HEK293 (cell line): ENCODE results near the gene SDCBP2.

Experiments used
- CTCF ChIA-PET: fragments of 350-600 bp; formaldehyde crosslinking; extraction: SDS; loops from one replicate; lab custom pipeline; 2021; ENCODE audit warnings: antibody characterized with exemption; lab: Yijun Ruan, JAX
- POLR2A ChIA-PET: fragments of 300-600 bp; formaldehyde crosslinking; extraction: SDS; loops from one replicate; lab custom pipeline; 2020; ENCODE audit warnings: antibody characterized with exemption, inconsistent platforms; lab: Yijun Ruan, JAX
- H3K27ac ChIP-seq: fragments of 200-500 bp; sonication (Bioruptor generic); 2 replicates; pipeline ENCODE4 v1.5.1; 2014; ENCODE audit warnings: low read depth, low read length, control low read depth, inconsistent platforms; ENCODE audit errors: extremely low read depth
- H3K36me3 ChIP-seq, 2 experiments: fragments of 200-500 bp in 1 of 2; sonication (Bioruptor generic) in 1 of 2; 1 replicate in 1 of 2; 2 replicates in 1 of 2; pipeline ENCODE4 v1.5.1; 2014 to 2017; ENCODE audit warnings: inconsistent platforms in 2 of 2, low read length in 2 of 2; ENCODE audit not compliant: control insufficient read depth in 2 of 2, insufficient read depth in 1 of 2
- H3K4me1 ChIP-seq: fragments of 200-500 bp; sonication (Bioruptor generic); 2 replicates; pipeline ENCODE4 v1.5.1; 2014; ENCODE audit warnings: mild to moderate bottlenecking, low read length, inconsistent platforms; ENCODE audit not compliant: control insufficient read depth, insufficient read depth
- H3K4me3 ChIP-seq: 2 replicates; pipeline ENCODE4 v1.5.1; 2011; ENCODE audit warnings: low read depth, mild to moderate bottlenecking, control low read depth, low read length, moderate library complexity
- H3K9me3 ChIP-seq: fragments of 200-500 bp; sonication (Bioruptor generic); 2 replicates; pipeline ENCODE4 v1.5.1; 2014; ENCODE audit warnings: low read depth, low read length, inconsistent platforms; ENCODE audit not compliant: control insufficient read depth, insufficient read depth
- BCL11A ChIP-seq: fragments of 450-650 bp; formaldehyde crosslinking; IDR thresholded peaks from 2 replicates; pipeline ENCODE4 v1.5.1; 2016; ENCODE audit warnings: low read depth, missing biosample characterization, missing genetic modification characterization
- BCL11B ChIP-seq: fragments of 450-650 bp; formaldehyde crosslinking; IDR thresholded peaks from 2 replicates; pipeline ENCODE4 v1.5.1; 2016; ENCODE audit warnings: low read depth, missing biosample characterization, missing genetic modification characterization
- EGR2 ChIP-seq: fragments of 450-650 bp; formaldehyde crosslinking; IDR thresholded peaks from 2 replicates; pipeline ENCODE4 v1.5.1; 2016; ENCODE audit warnings: low read depth, missing biosample characterization, missing genetic modification characterization
- FEZF1 ChIP-seq: fragments of 450-650 bp; formaldehyde crosslinking; IDR thresholded peaks from 2 replicates; pipeline ENCODE4 v1.5.1; 2016; ENCODE audit warnings: missing biosample characterization, missing genetic modification characterization
- GLI4 ChIP-seq: fragments of 450-650 bp; formaldehyde crosslinking; IDR thresholded peaks from 2 replicates; pipeline ENCODE4 v1.5.1; 2016; ENCODE audit warnings: missing biosample characterization, missing genetic modification characterization
- HOXA7 ChIP-seq: sonication (generic); formaldehyde crosslinking; IDR thresholded peaks from 2 replicates; pipeline ENCODE4 v1.8.1; 2022; ENCODE audit warnings: missing genetic modification reagents, borderline replicate concordance
- HOXC10 ChIP-seq: sonication (generic); formaldehyde crosslinking; IDR thresholded peaks from 2 replicates; pipeline ENCODE4 v1.8.1; 2023; ENCODE audit warnings: mild to moderate bottlenecking, missing genetic modification reagents
- SCRT1 ChIP-seq: fragments of 450-650 bp; formaldehyde crosslinking; IDR thresholded peaks from 2 replicates; pipeline ENCODE4 v1.5.1; 2016; ENCODE audit warnings: missing biosample characterization, missing genetic modification characterization, borderline replicate concordance
- SCRT2 ChIP-seq: fragments of 450-650 bp; formaldehyde crosslinking; IDR thresholded peaks from 2 replicates; pipeline ENCODE4 v1.5.1; 2016; ENCODE audit warnings: missing biosample characterization, missing genetic modification characterization
- SP3 ChIP-seq: fragments of 450-650 bp; formaldehyde crosslinking; IDR thresholded peaks from 2 replicates; pipeline ENCODE4 v1.5.1; 2016; ENCODE audit warnings: missing biosample characterization, missing genetic modification characterization
- YY1 ChIP-seq: fragments of 450-650 bp; formaldehyde crosslinking; IDR thresholded peaks from 2 replicates; pipeline ENCODE4 v1.5.1; 2018; ENCODE audit warnings: missing biosample characterization, missing genetic modification characterization
- ZFHX2 ChIP-seq: fragments of 450-650 bp; formaldehyde crosslinking; conservative IDR thresholded peaks from 2 replicates; pipeline ENCODE4 v1.5.1; 2016; ENCODE audit warnings: missing biosample characterization, missing genetic modification characterization
- ZNF133 ChIP-seq: fragments of 450-650 bp; formaldehyde crosslinking; IDR thresholded peaks from 2 replicates; pipeline ENCODE4 v1.5.1; 2016; ENCODE audit warnings: missing biosample characterization, missing genetic modification characterization
- ZNF157 ChIP-seq: fragments of 450-650 bp; formaldehyde crosslinking; IDR thresholded peaks from 2 replicates; pipeline ENCODE4 v1.5.1; 2016; ENCODE audit warnings: missing biosample characterization, missing genetic modification characterization
- ZNF2 ChIP-seq: fragments of 450-650 bp; formaldehyde crosslinking; IDR thresholded peaks from 2 replicates; pipeline ENCODE4 v1.5.1; 2016; ENCODE audit warnings: missing biosample characterization, missing genetic modification characterization
- ZNF202 ChIP-seq: fragments of 450-650 bp; formaldehyde crosslinking; IDR thresholded peaks from 2 replicates; pipeline ENCODE4 v1.5.1; 2016; ENCODE audit warnings: missing biosample characterization, missing genetic modification characterization, borderline replicate concordance
- ZNF426 ChIP-seq: fragments of 450-650 bp; formaldehyde crosslinking; IDR thresholded peaks from 2 replicates; pipeline ENCODE4 v1.5.1; 2017; ENCODE audit warnings: missing biosample characterization, missing genetic modification characterization, mild to moderate bottlenecking, inconsistent platforms, moderate library complexity
- ZNF433 ChIP-seq: fragments of 450-650 bp; formaldehyde crosslinking; IDR thresholded peaks from 2 replicates; pipeline ENCODE4 v1.5.1; 2016; ENCODE audit warnings: missing biosample characterization, missing genetic modification characterization, low read depth
- ZNF521 ChIP-seq: fragments of 450-650 bp; formaldehyde crosslinking; IDR thresholded peaks from 2 replicates; pipeline ENCODE4 v1.5.1; 2017; ENCODE audit warnings: missing biosample characterization, mild to moderate bottlenecking, missing genetic modification characterization
- ZNF555 ChIP-seq: fragments of 450-650 bp; formaldehyde crosslinking; conservative IDR thresholded peaks from 2 replicates; pipeline ENCODE4 v1.5.1; 2017; ENCODE audit warnings: missing biosample characterization, mild to moderate bottlenecking, missing genetic modification characterization, inconsistent platforms
- ZNF654 ChIP-seq: fragments of 450-650 bp; formaldehyde crosslinking; IDR thresholded peaks from 2 replicates; pipeline ENCODE4 v1.5.1; 2016; ENCODE audit warnings: low read depth, missing biosample characterization, missing genetic modification characterization
- ZNF660 ChIP-seq: fragments of 450-650 bp; IDR thresholded peaks from 2 replicates; pipeline ENCODE4 v1.5.1; 2018; ENCODE audit warnings: missing biosample characterization, mild to moderate bottlenecking, missing genetic modification characterization
- ZNF664 ChIP-seq: fragments of 450-650 bp; formaldehyde crosslinking; IDR thresholded peaks from 2 replicates; pipeline ENCODE4 v1.5.1; 2016; ENCODE audit warnings: missing biosample characterization, missing genetic modification characterization
- ZNF670 ChIP-seq: fragments of 450-650 bp; formaldehyde crosslinking; IDR thresholded peaks from 2 replicates; pipeline ENCODE4 v1.5.1; 2016; ENCODE audit warnings: missing biosample characterization, missing genetic modification characterization, low read depth
- ZNF76 ChIP-seq: fragments of 450-650 bp; formaldehyde crosslinking; IDR thresholded peaks from 2 replicates; pipeline ENCODE4; 2016; ENCODE audit warnings: low read depth, missing biosample characterization, missing genetic modification characterization, borderline replicate concordance
- ZNF777 ChIP-seq: fragments of 450-650 bp; formaldehyde crosslinking; IDR thresholded peaks from 2 replicates; pipeline ENCODE4 v1.5.1; 2017; ENCODE audit warnings: missing biosample characterization, missing genetic modification characterization, borderline replicate concordance
- ZNF843 ChIP-seq: fragments of 450-650 bp; formaldehyde crosslinking; IDR thresholded peaks from 2 replicates; pipeline ENCODE4 v1.5.1; 2016; ENCODE audit warnings: missing biosample characterization, missing genetic modification characterization
- TF ChIP-seq, protein P1 (sequence below): fragments of 450-650 bp; formaldehyde crosslinking; IDR thresholded peaks from 2 replicates; pipeline ENCODE4 v1.5.1; 2016; ENCODE audit warnings: missing biosample characterization, missing genetic modification characterization
- TF ChIP-seq, protein P2 (sequence below): fragments of 450-650 bp; formaldehyde crosslinking; IDR thresholded peaks from 2 replicates; pipeline ENCODE4 v1.5.1; 2016; ENCODE audit warnings: missing biosample characterization, missing genetic modification characterization
- TF ChIP-seq, protein P3 (sequence below): fragments of 450-650 bp; formaldehyde crosslinking; IDR thresholded peaks from 2 replicates; pipeline ENCODE4 v1.5.1; 2017; ENCODE audit warnings: missing biosample characterization, missing genetic modification characterization
- TF ChIP-seq, protein P4 (sequence below): fragments of 450-650 bp; formaldehyde crosslinking; IDR thresholded peaks from 2 replicates; pipeline ENCODE4; 2016; ENCODE audit warnings: missing biosample characterization, missing genetic modification characterization
- TF ChIP-seq, protein P5 (sequence below): sonication (generic); formaldehyde crosslinking; IDR thresholded peaks from 2 replicates; pipeline ENCODE4 v1.8.1; 2022; ENCODE audit warnings: mild to moderate bottlenecking, moderate library complexity, missing genetic modification reagents
- TF ChIP-seq, protein P6 (sequence below): fragments of 450-650 bp; formaldehyde crosslinking; IDR thresholded peaks from 2 replicates; pipeline ENCODE4 v1.5.1; 2016; ENCODE audit warnings: missing biosample characterization, missing genetic modification characterization
- TF ChIP-seq, protein P7 (sequence below): fragments of 450-650 bp; formaldehyde crosslinking; IDR thresholded peaks from 2 replicates; pipeline ENCODE4 v1.5.1; 2016; ENCODE audit warnings: missing biosample characterization, missing genetic modification characterization

SDCBP2 gene

DNA sequence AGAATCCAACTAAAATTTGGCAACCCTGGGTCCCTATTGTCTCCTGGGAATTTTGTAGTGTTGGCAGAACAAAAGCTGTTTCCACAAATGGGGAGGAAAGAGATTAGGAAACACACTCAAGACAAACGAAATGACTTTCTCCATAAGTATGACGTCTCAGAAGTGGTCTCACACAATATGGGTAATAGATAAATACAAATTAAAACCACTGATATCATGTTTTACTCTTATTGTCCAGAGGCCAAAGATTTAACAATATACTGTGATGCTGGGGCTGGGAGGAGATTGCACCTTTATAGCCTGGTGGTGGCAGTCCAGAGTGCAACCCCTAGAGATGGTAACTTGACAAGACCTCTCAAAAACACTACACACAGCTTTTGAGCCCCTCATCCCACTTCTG, 45.3 kb upstream of the SDCBP2 start:
- peaks cover 35% of the 10 kb centered on the region for H3K4me1 ChIP-seq
- peaks cover 17 to 54% of the 10 kb centered on the region in 2 experiments for H3K36me3 ChIP-seq
- CTCF ChIA-PET: interaction anchor here (1.1 kb wide), 1 partner anchor 64 kb away, joined by 3 read pairs; no protein-coding TSS in a partner anchor
- H3K9me3 ChIP-seq: no peaks in the 10 kb centered on the region
- TF ChIP-seq, protein P1, sequence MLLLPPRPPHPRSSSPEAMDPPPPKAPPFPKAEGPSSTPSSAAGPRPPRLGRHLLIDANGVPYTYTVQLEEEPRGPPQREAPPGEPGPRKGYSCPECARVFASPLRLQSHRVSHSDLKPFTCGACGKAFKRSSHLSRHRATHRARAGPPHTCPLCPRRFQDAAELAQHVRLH: no peak
- TF ChIP-seq SP3 (tag by site-specific recombination): no peak
- H3K27ac ChIP-seq: no peak overlapping the region
- H3K4me3 ChIP-seq: no peak overlapping the region
- POLR2A ChIA-PET: no interaction called here

DNA sequence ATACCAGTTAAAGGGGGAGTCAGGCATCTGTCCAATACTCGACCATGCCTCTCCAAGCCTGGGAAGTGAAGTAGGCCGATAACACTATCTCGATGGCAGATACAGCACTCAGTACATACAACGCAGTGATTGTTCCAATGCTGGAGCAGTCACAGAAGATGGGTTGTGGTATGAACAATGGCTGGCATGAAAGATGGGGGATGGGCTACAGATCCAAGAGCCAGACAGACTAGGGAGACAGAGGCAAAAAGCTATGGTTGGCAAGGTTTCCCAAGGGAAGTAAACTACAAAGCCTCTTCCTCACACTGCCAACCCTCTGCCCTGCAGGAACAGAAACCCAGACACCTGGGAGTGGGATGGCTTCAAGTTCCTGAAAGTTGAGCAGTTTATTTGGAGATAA, 44.7 kb upstream of the SDCBP2 start:
- POLR2A ChIA-PET: no interaction called here

DNA sequence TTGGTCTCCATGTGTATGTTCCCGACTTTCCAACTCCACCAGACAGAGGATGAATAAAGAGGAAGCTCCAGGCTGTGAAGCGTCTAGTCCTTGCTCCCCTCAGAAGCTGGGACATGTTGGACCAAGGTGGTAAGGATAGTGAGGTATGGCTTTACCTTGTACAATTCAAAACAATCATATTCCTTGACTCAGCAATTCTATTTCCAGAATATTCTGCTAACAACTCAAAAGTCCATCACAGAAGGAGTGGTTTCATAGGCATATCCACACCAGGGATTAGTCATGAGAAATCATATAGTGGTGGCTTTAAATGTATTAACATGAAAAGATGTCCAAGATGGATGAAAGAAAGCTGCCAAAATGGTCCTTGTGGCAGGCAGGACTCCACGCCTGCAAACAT, 44.1 kb upstream of the SDCBP2 start:
- Histone ChIP-seq H3K9me3 (no peaks in the 10 kb centered on the region), H3K36me3 (peaks cover 18 to 62% of the 10 kb centered on the region in 2 experiments), H3K4me1 (peaks cover 33% of the 10 kb centered on the region), H3K4me3 (no peak overlapping the region), H3K27ac (no peak overlapping the region)
- TF ChIP-seq, protein P2, sequence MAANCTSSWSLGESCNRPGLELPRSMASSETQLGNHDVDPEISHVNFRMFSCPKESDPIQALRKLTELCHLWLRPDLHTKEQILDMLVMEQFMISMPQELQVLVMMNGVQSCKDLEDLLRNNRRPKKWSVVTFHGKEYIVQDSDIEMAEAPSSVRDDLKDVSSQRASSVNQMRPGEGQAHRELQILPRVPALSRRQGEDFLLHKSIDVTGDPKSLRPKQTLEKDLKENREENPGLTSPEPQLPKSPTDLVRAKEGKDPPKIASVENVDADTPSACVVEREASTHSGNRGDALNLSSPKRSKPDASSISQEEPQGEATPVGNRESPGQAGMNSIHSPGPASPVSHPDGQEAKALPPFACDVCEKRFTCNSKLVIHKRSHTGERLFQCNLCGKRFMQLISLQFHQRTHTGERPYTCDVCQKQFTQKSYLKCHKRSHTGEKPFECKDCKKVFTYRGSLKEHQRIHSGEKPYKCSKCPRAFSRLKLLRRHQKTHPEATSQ: no peak
- TF ChIP-seq ZNF76 (tag by site-specific recombination): no peak
- TF ChIP-seq ZNF433 (tag by site-specific recombination): no peak
- TF ChIP-seq, protein P3, sequence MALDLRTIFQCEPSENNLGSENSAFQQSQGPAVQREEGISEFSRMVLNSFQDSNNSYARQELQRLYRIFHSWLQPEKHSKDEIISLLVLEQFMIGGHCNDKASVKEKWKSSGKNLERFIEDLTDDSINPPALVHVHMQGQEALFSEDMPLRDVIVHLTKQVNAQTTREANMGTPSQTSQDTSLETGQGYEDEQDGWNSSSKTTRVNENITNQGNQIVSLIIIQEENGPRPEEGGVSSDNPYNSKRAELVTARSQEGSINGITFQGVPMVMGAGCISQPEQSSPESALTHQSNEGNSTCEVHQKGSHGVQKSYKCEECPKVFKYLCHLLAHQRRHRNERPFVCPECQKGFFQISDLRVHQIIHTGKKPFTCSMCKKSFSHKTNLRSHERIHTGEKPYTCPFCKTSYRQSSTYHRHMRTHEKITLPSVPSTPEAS: no peak
- TF ChIP-seq, protein P4, sequence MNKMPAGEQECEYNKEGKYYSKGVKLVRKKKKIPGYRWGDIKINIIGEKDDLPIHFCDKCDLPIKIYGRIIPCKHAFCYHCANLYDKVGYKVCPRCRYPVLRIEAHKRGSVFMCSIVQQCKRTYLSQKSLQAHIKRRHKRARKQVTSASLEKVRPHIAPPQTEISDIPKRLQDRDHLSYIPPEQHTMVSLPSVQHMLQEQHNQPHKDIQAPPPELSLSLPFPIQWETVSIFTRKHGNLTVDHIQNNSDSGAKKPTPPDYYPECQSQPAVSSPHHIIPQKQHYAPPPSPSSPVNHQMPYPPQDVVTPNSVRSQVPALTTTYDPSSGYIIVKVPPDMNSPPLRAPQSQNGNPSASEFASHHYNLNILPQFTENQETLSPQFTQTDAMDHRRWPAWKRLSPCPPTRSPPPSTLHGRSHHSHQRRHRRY (tag by site-specific recombination): no peak
- no peak for TF ChIP-seq ZNF202 (tag by site-specific recombination)
- TF ChIP-seq, protein P5, sequence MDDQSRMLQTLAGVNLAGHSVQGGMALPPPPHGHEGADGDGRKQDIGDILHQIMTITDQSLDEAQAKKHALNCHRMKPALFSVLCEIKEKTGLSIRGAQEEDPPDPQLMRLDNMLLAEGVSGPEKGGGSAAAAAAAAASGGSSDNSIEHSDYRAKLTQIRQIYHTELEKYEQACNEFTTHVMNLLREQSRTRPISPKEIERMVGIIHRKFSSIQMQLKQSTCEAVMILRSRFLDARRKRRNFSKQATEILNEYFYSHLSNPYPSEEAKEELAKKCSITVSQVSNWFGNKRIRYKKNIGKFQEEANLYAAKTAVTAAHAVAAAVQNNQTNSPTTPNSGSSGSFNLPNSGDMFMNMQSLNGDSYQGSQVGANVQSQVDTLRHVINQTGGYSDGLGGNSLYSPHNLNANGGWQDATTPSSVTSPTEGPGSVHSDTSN: no peak
- no peak for TF ChIP-seq ZNF157
- TF ChIP-seq HOXC10 (CRISPR knock-in tag): no peak
- no peak for TF ChIP-seq SCRT1 (tag by site-specific recombination)
- no peak for TF ChIP-seq ZNF555 (tag by site-specific recombination)
- no peak for TF ChIP-seq ZNF2 (tag by site-specific recombination)
- no peak for TF ChIP-seq EGR2 (tag by site-specific recombination)
- TF ChIP-seq ZNF670 (tag by site-specific recombination): no peak
- ChIA-PET CTCF (interaction anchor here (0.6 kb wide), 1 partner anchor 104 kb away, joined by 3 read pairs; no protein-coding TSS in a partner anchor), POLR2A (no interaction called here)

More for the DNA sequence above, 44.7 kb upstream of the SDCBP2 start:
- CTCF ChIA-PET: interaction anchor here (0.6 to 1.1 kb wide), 2 partner anchors 65 to 103 kb away, joined by 3 read pairs; no protein-coding TSS in a partner anchor
- no peak overlapping the region for H3K27ac ChIP-seq
- no peak for TF ChIP-seq BCL11B
- no peak for TF ChIP-seq HOXA7 (CRISPR knock-in tag)
- TF ChIP-seq, protein P6, sequence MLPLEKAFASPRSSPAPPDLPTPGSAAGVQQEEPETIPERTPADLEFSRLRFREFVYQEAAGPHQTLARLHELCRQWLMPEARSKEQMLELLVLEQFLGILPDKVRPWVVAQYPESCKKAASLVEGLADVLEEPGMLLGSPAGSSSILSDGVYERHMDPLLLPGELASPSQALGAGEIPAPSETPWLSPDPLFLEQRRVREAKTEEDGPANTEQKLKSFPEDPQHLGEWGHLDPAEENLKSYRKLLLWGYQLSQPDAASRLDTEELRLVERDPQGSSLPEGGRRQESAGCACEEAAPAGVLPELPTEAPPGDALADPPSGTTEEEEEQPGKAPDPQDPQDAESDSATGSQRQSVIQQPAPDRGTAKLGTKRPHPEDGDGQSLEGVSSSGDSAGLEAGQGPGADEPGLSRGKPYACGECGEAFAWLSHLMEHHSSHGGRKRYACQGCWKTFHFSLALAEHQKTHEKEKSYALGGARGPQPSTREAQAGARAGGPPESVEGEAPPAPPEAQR (tag by site-specific recombination): no peak
- no peak for TF ChIP-seq ZNF660 (tag by site-specific recombination)
- TF ChIP-seq BCL11A (tag by site-specific recombination): no peak
- TF ChIP-seq ZNF654 (tag by site-specific recombination): no peak
- TF ChIP-seq ZNF426: no peak
- TF ChIP-seq, protein P7, sequence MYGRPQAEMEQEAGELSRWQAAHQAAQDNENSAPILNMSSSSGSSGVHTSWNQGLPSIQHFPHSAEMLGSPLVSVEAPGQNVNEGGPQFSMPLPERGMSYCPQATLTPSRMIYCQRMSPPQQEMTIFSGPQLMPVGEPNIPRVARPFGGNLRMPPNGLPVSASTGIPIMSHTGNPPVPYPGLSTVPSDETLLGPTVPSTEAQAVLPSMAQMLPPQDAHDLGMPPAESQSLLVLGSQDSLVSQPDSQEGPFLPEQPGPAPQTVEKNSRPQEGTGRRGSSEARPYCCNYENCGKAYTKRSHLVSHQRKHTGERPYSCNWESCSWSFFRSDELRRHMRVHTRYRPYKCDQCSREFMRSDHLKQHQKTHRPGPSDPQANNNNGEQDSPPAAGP (tag by site-specific recombination): no peak
- TF ChIP-seq YY1 (tag by site-specific recombination): no peak
- no peak for TF ChIP-seq ZNF664 (tag by site-specific recombination)
- no peak for TF ChIP-seq SCRT2 (tag by site-specific recombination)
- TF ChIP-seq ZNF521 (tag by site-specific recombination): no peak
- TF ChIP-seq GLI4 (tag by site-specific recombination): no peak
- TF ChIP-seq ZNF133: no peak
- no peak for TF ChIP-seq SP3 (tag by site-specific recombination)
- TF ChIP-seq FEZF1 (tag by site-specific recombination): no peak
- no peak for TF ChIP-seq ZFHX2 (tag by site-specific recombination)
- TF ChIP-seq ZNF777 (tag by site-specific recombination): no peak
- no peak for TF ChIP-seq ZNF843
- TF ChIP-seq, all 188 proteins: peak for 0
- Histone ChIP-seq H3K4me3 (no peak overlapping the region), H3K36me3 (peaks cover 17 to 56% of the 10 kb centered on the region in 2 experiments), H3K4me1 (peaks cover 34% of the 10 kb centered on the region), H3K9me3 (no peaks in the 10 kb centered on the region)
